Activated T-cell treated with anti-CD3 and anti-CD28 coated beads, Interleukin-2, amount 50 U/mL, for 48 hours (primary cell): Measurements from ENCODE around the gene NUBPL.
"Not testable (repeated sequence)": the region's sequence is repeated elsewhere in the genome, so short reads cannot be mapped to it uniquely, and the experiment has no call there.

Source experiments
- DNase-seq, 2 experiments: peaks; one replicate each; pipeline ENCODE4 v3.0.0-alpha.2; 2020

The NUBPL gene

GRCh38 chr14:31827325-31827724, 266.1 kb downstream of the NUBPL start:
- no peak for DNase-seq

GRCh38 chr14:31828946-31829868, 268.0 kb downstream of the NUBPL start:
- no peak for DNase-seq

GRCh38 chr14:31834616-31835015, 273.4 kb downstream of the NUBPL start:
- DNase-seq: no peak

- no peak for DNase-seq
Observed at GRCh38 chr14:31835049-31835448, 273.8 kb downstream of the NUBPL start.

GRCh38 chr14:31837031-31837430, 275.8 kb downstream of the NUBPL start:
- no peak for DNase-seq

GRCh38 chr14:31842899-31843298, 281.7 kb downstream of the NUBPL start:
- DNase-seq: no peak

- no peak for DNase-seq
Observed at GRCh38 chr14:31843361-31844091, 282.3 kb downstream of the NUBPL start.

- no peak for DNase-seq
Observed at GRCh38 chr14:31854508-31855075, 293.4 kb downstream of the NUBPL start.

- no peak for DNase-seq
Observed at GRCh38 chr14:31855262-31855661, 294.1 kb downstream of the NUBPL start.

GRCh38 chr14:31856003-31856402, 294.8 kb downstream of the NUBPL start:
- not testable (repeated sequence) for DNase-seq

GRCh38 chr14:31858868-31859267, 297.7 kb downstream of the NUBPL start:
- DNase-seq: no peak

- no peak for DNase-seq
Observed at GRCh38 chr14:31864937-31865855, 304.0 kb downstream of the NUBPL start.

GRCh38 chr14:31867570-31867969, 306.4 kb downstream of the NUBPL start:
- no peak for DNase-seq

GRCh38 chr14:31868096-31868495, 306.9 kb downstream of the NUBPL start:
- DNase-seq: not testable (repeated sequence)

- DNase-seq: no peak
Observed at GRCh38 chr14:31876741-31877140, 315.5 kb downstream of the NUBPL start.

- DNase-seq: no peak
Observed at GRCh38 chr14:31877255-31877798, 316.1 kb downstream of the NUBPL start.

- no peak for DNase-seq
Observed at GRCh38 chr14:31879661-31880348, 318.6 kb downstream of the NUBPL start.

GRCh38 chr14:31880935-31881334, 319.7 kb downstream of the NUBPL start:
- no peak for DNase-seq

- no peak for DNase-seq
Observed at GRCh38 chr14:31881531-31882310, 320.5 kb downstream of the NUBPL start.

- DNase-seq: no peak
Observed at GRCh38 chr14:31884238-31884637, 323.0 kb downstream of the NUBPL start.
